HEK293T (cell line): ENCODE data around the gene IFT52.
A peak's percentile ranks its signal among the peaks of the same experiment; 100 is the strongest.
"Not testable (repeated sequence)": the region's sequence is repeated elsewhere in the genome, so short reads cannot be mapped to it uniquely, and the experiment has no call there.

Experiments used
- CTCF ChIA-PET: fragments of 350-600 bp; formaldehyde crosslinking; extraction: SDS; loops from one replicate; lab custom pipeline; 2021; ENCODE audit warnings: antibody characterized with exemption, inconsistent platforms; lab: Yijun Ruan, JAX
- POLR2A ChIA-PET: fragments of 350-600 bp; formaldehyde crosslinking; extraction: SDS; loops from one replicate; lab custom pipeline; 2020; ENCODE audit warnings: antibody characterized with exemption, inconsistent platforms; lab: Yijun Ruan, JAX
- DNase-seq: peaks from one replicate; pipeline ENCODE4 v3.0.0; 2012; ENCODE audit warnings: mixed read lengths; ENCODE audit errors: extremely low spot score
- ARNT ChIP-seq: fragments of 450-650 bp; IDR thresholded peaks from 2 replicates; pipeline ENCODE4 v1.6.1; 2017; ENCODE audit warnings: mild to moderate bottlenecking
- BHLHE40 ChIP-seq: fragments of 450-650 bp; IDR thresholded peaks from 2 replicates; pipeline ENCODE4 v1.6.1; 2016; ENCODE audit warnings: mild to moderate bottlenecking, moderate library complexity, borderline replicate concordance
- CTBP1 ChIP-seq: fragments of 450-650 bp; IDR thresholded peaks from 2 replicates; pipeline ENCODE4 v1.6.1; 2016; ENCODE audit warnings: borderline replicate concordance
- ELF4 ChIP-seq: fragments of 450-650 bp; IDR thresholded peaks from 2 replicates; pipeline ENCODE4 v1.6.1; 2017; ENCODE audit warnings: antibody characterized with exemption
- FOXA1 ChIP-seq: fragments of 450-650 bp; IDR thresholded peaks from 2 replicates; pipeline ENCODE4 v1.6.1; 2016; ENCODE audit warnings: mild to moderate bottlenecking
- FOXK2 ChIP-seq: fragments of 450-650 bp; IDR thresholded peaks from 2 replicates; pipeline ENCODE4 v1.6.1; 2016; ENCODE audit warnings: mild to moderate bottlenecking
- FOXM1 ChIP-seq: fragments of 450-650 bp; IDR thresholded peaks from 2 replicates; pipeline ENCODE4 v1.6.1; 2017; ENCODE audit warnings: mild to moderate bottlenecking, borderline replicate concordance
- HDGF ChIP-seq: fragments of 450-650 bp; IDR thresholded peaks from 2 replicates; pipeline ENCODE4 v1.6.1; 2017; ENCODE audit warnings: antibody characterized with exemption, borderline replicate concordance
- L3MBTL2 ChIP-seq: fragments of 450-650 bp; conservative IDR thresholded peaks from 2 replicates; pipeline ENCODE4 v1.6.1; 2016; ENCODE audit warnings: mild to moderate bottlenecking
- LEF1 ChIP-seq: fragments of 450-650 bp; IDR thresholded peaks from 2 replicates; pipeline ENCODE4 v1.6.1; 2017; ENCODE audit warnings: mild to moderate bottlenecking, borderline replicate concordance
- NFRKB ChIP-seq: fragments of 450-650 bp; IDR thresholded peaks from 2 replicates; pipeline ENCODE4 v1.6.1; 2016; ENCODE audit warnings: mild to moderate bottlenecking, moderate library complexity
- PKNOX1 ChIP-seq: fragments of 450-650 bp; IDR thresholded peaks from 2 replicates; pipeline ENCODE4 v1.6.1; 2016
- SP1 ChIP-seq: fragments of 450-650 bp; IDR thresholded peaks from 2 replicates; pipeline ENCODE4 v1.6.1; 2017
- SUZ12 ChIP-seq: fragments of 450-650 bp; IDR thresholded peaks from 2 replicates; pipeline ENCODE4 v1.6.1; 2016; ENCODE audit warnings: mild to moderate bottlenecking
- TARDBP ChIP-seq: fragments of 450-650 bp; IDR thresholded peaks from 2 replicates; pipeline ENCODE4 v1.6.1; 2016
- ZNF384 ChIP-seq: fragments of 450-650 bp; IDR thresholded peaks from 2 replicates; pipeline ENCODE4 v1.6.1; 2016

Gene IFT52

GRCh38 chr20:43650997-43651525 lies 60.3 kb downstream of the IFT52 start:
- no peak for DNase-seq
- CTCF ChIA-PET: no interaction called here
- POLR2A ChIA-PET: no interaction called here
- no peak for TF ChIP-seq ELF4
- no peak for TF ChIP-seq LEF1
- TF ChIP-seq ZNF384: no peak
- no peak for TF ChIP-seq BHLHE40
- no peak for TF ChIP-seq TARDBP
- TF ChIP-seq FOXM1: no peak
- no peak for TF ChIP-seq SUZ12

GRCh38 chr20:43651650-43652184 lies 61.0 kb downstream of the IFT52 start:
- CTCF ChIA-PET, DNase-seq: not testable (repeated sequence)
- POLR2A ChIA-PET: interaction anchor here (0.9 kb wide), 1 partner anchor 16 kb away, joined by 3 read pairs; no protein-coding TSS in a partner anchor

- DNase-seq: no peak
- TF ChIP-seq LEF1 (no peak), L3MBTL2 (no peak), ZNF384 (no peak), CTBP1 (no peak), ELF4 (no peak), SUZ12 (no peak), NFRKB (no peak), FOXM1 (no peak), BHLHE40 (no peak), PKNOX1 (no peak), FOXK2 (no peak), ARNT (no peak), FOXA1 (no peak), TARDBP (no peak)
- CTCF ChIA-PET: no interaction called here
- POLR2A ChIA-PET: no interaction called here
Measured at GRCh38 chr20:43653966-43654365, 63.2 kb downstream of the IFT52 start.

- DNase-seq, CTCF ChIA-PET, POLR2A ChIA-PET: not testable (repeated sequence)
Measured at GRCh38 chr20:43655176-43655575, 64.4 kb downstream of the IFT52 start.

GRCh38 chr20:43655937-43656336 lies 65.2 kb downstream of the IFT52 start:
- ChIA-PET CTCF (no interaction called here), POLR2A (interaction anchor here (0.7 kb wide), 1 partner anchor 888 kb away, joined by 3 read pairs; no protein-coding TSS in a partner anchor)
- TF ChIP-seq FOXM1: no peak
- no peak for TF ChIP-seq NFRKB
- no peak for TF ChIP-seq SUZ12
- no peak for TF ChIP-seq ARNT
- TF ChIP-seq TARDBP: no peak
- no peak for TF ChIP-seq PKNOX1
- no peak for TF ChIP-seq ELF4
- TF ChIP-seq CTBP1: no peak
- TF ChIP-seq HDGF: no peak
- TF ChIP-seq ZNF384: no peak
- no peak for TF ChIP-seq LEF1
- no peak for TF ChIP-seq SP1
- TF ChIP-seq BHLHE40: no peak
- TF ChIP-seq L3MBTL2: no peak
- TF ChIP-seq FOXK2: no peak
- DNase-seq: no peak

GRCh38 chr20:43658069-43658722 lies 67.5 kb downstream of the IFT52 start:
- ChIA-PET CTCF (no interaction called here), POLR2A (no interaction called here)
- peak; percentile 33 for DNase-seq
- TF ChIP-seq FOXA1: no peak
- TF ChIP-seq PKNOX1: no peak
- TF ChIP-seq ZNF384: no peak
- no peak for TF ChIP-seq NFRKB
- no peak for TF ChIP-seq SP1
